Measurements from ENCODE around the gene PECR.

The PECR gene

GRCh38 chr2:216094701-216095100, 13.1 kb upstream of the PECR start:
- H3K27ac ChIP-seq (ENCODE audit: low read length): no peak overlapping the region
- H3K79me2 ChIP-seq (ENCODE audit: low read length): no peaks in the 10 kb centered on the region
- H3K9me3 ChIP-seq (replicated peaks; ENCODE audit: insufficient read depth, low read length): no peaks in the 10 kb centered on the region
- no peak for DNase-seq
- H3K4me1 ChIP-seq (ENCODE audit: low read length): peaks cover 14% of the 10 kb centered on the region
- H3K9me2 ChIP-seq (replicated peaks; ENCODE audit: insufficient read depth, low read length): no peaks in the 10 kb centered on the region
- H3K4me3 ChIP-seq (ENCODE audit: low read length): no peak overlapping the region
- TF ChIP-seq EZH2phosphoT487 (IDR thresholded peaks at IDR 0.05; ENCODE audit: low read length) (no peak), EZH2 (optimal IDR thresholded peaks at IDR 0.05; ENCODE audit: low read depth, low read length) (no peak), CTCF (IDR thresholded peaks at IDR 0.05; ENCODE audit: low read length) (no peak)
- H3K36me3 ChIP-seq (replicated peaks; ENCODE audit: insufficient read depth, low read length): no peaks in the 10 kb centered on the region
- H4K20me1 ChIP-seq (ENCODE audit: insufficient read depth, low read length): no peaks in the 10 kb centered on the region
- H3K27me3 ChIP-seq (replicated peaks; ENCODE audit: insufficient read depth, low read length): no peaks in the 10 kb centered on the region
- no peak overlapping the region for H3K4me2 ChIP-seq (ENCODE audit: low read depth, low read length)
- no peak overlapping the region for H2AFZ ChIP-seq (ENCODE audit: low read length)
- peaks cover 14% of the 10 kb centered on the region for H3F3A ChIP-seq (ENCODE audit: insufficient read depth, low read length)
- no peak overlapping the region for H3K9ac ChIP-seq (ENCODE audit: low read length)

GRCh38 chr2:216092646-216093045, 11.0 kb upstream of the PECR start:
- Histone ChIP-seq H3K9ac (ENCODE audit: low read length) (no peak overlapping the region), H3K4me1 (ENCODE audit: low read length) (peaks cover 17% of the 10 kb centered on the region), H4K20me1 (ENCODE audit: insufficient read depth, low read length) (no peaks in the 10 kb centered on the region), H3K4me2 (ENCODE audit: low read depth, low read length) (no peak overlapping the region), H3K36me3 (replicated peaks; ENCODE audit: insufficient read depth, low read length) (no peaks in the 10 kb centered on the region), H3K79me2 (ENCODE audit: low read length) (no peaks in the 10 kb centered on the region), H2AFZ (ENCODE audit: low read length) (no peak overlapping the region), H3K27me3 (replicated peaks; ENCODE audit: insufficient read depth, low read length) (no peaks in the 10 kb centered on the region), H3K27ac (ENCODE audit: low read length) (no peak overlapping the region), H3F3A (ENCODE audit: insufficient read depth, low read length) (peaks cover 14% of the 10 kb centered on the region), H3K9me3 (replicated peaks; ENCODE audit: insufficient read depth, low read length) (no peaks in the 10 kb centered on the region), H3K9me2 (replicated peaks; ENCODE audit: insufficient read depth, low read length) (no peaks in the 10 kb centered on the region), H3K4me3 (ENCODE audit: low read length) (no peak overlapping the region)
- DNase-seq: no peak
- TF ChIP-seq CTCF (IDR thresholded peaks at IDR 0.05; ENCODE audit: low read length) (no peak), EZH2 (optimal IDR thresholded peaks at IDR 0.05; ENCODE audit: low read depth, low read length) (no peak), EZH2phosphoT487 (IDR thresholded peaks at IDR 0.05; ENCODE audit: low read length) (no peak)

GRCh38 chr2:216090369-216090786, 8.8 kb upstream of the PECR start:
- peak overlapping the region; percentile 22 for H2AFZ ChIP-seq (ENCODE audit: low read length)

More at GRCh38 chr2:216090369-216090786, 8.8 kb upstream of the PECR start:
- peak; percentile 83 for DNase-seq
- Histone ChIP-seq H3K27me3 (replicated peaks; ENCODE audit: insufficient read depth, low read length) (no peaks in the 10 kb centered on the region), H3K79me2 (ENCODE audit: low read length) (no peaks in the 10 kb centered on the region), H3K4me3 (ENCODE audit: low read length) (no peak overlapping the region), H3K4me2 (ENCODE audit: low read depth, low read length) (peak overlapping the region; percentile 56), H3K36me3 (replicated peaks; ENCODE audit: insufficient read depth, low read length) (no peaks in the 10 kb centered on the region), H3K9ac (ENCODE audit: low read length) (peak overlapping the region; percentile 18; the same call in 1 of the 2 replicates), H3K9me3 (replicated peaks; ENCODE audit: insufficient read depth, low read length) (no peaks in the 10 kb centered on the region), H4K20me1 (ENCODE audit: insufficient read depth, low read length) (no peaks in the 10 kb centered on the region), H3K4me1 (ENCODE audit: low read length) (peaks cover 17% of the 10 kb centered on the region), H3F3A (ENCODE audit: insufficient read depth, low read length) (peaks cover 14% of the 10 kb centered on the region), H3K9me2 (replicated peaks; ENCODE audit: insufficient read depth, low read length) (no peaks in the 10 kb centered on the region), H3K27ac (ENCODE audit: low read length) (peak overlapping the region; percentile 83)
- TF ChIP-seq EZH2phosphoT487 (IDR thresholded peaks at IDR 0.05; ENCODE audit: low read length) (no peak), CTCF (IDR thresholded peaks at IDR 0.05; ENCODE audit: low read length) (no peak), EZH2 (optimal IDR thresholded peaks at IDR 0.05; ENCODE audit: low read depth, low read length) (no peak)

Data from MM.1S (cell line).